Measurements from ENCODE around the gene CNP. TPM values are rescaled to one million over a fixed set of nuclear protein-coding genes. Genes with fewer than 3 reads are reported as not detected.
A peak's percentile ranks its signal among the peaks of the same experiment; 100 is the strongest.

The CNP gene
- total RNA-seq, 1 donor from 2014 or later, result 89.9 TPM

DNA sequence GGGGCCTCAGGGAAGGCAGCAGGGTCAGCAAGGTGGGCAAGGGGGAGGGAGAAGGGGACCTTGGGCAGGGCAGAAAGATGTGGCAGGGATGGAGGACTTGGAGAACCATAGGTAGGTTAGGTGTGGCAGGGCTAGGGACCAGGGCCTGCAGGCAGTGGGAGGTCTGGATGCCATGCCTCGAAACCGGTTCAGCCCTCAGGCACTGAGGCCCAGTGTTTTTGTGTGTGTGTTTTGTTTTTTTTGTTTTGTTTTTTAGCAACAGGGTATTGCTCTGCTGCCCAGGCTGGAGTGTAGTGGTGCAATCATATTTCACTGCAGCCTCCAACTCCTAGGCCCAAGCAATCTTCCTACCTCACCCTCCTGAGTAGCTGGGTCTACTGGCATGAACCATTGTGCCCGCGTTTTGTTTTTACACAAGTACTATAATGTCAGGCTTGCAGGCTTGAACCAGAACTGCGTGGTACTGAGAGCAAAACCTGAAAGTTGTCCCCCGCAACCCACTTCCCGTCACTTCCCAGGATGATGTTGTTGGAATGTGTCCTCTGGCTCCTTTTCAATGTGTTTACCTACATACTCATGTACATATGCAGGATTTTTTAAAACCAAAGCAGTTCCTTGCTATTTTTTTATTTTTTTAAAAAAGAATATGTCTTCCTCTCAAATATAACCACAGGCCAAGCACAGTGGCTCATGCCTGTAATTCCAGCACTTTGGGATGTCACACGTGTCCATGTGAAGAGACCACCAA, 23.8 kb upstream of the CNP start:
- peak; percentile 27 for ATAC-seq

DNA sequence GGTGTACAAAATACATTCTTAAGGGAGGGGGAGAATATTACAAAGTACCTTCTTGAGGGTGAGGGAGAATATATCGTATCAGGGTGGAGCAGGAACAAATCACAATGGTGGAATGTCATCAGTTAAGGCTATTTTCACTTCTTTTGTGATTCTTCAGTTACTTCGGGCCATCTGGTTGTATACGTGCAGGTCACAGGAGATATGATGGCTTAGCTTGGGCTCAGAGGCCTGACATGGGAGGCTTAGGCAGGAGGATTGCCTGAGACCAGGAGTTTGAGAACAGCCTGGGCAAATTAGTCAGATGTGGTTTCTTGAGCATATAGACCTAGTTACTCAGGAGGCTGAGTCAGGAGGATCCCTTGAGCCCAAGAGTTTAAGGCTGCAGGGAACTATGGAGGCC, 23.1 kb upstream of the CNP start:
- no peak for ATAC-seq

DNA sequence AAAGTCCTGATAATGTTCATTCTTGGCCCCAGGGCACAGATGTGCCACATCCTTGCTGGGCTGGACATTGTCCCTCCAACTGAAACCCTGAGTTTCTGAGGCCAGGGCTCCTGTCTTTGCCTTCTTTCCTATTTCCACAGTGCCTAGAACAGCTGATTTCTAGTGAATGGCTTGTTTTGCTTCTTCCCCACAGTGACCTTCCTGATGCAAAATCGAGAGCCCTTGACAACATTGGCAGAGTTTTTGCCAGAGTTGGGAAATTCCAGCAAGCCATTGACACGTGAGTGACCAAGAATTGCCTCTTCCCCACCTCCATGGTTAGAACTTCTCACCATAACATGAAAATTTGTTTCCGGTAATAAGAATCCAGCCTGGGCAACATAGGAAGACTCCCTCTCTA, 21.7 kb upstream of the CNP start:
- no peak for ATAC-seq

DNA sequence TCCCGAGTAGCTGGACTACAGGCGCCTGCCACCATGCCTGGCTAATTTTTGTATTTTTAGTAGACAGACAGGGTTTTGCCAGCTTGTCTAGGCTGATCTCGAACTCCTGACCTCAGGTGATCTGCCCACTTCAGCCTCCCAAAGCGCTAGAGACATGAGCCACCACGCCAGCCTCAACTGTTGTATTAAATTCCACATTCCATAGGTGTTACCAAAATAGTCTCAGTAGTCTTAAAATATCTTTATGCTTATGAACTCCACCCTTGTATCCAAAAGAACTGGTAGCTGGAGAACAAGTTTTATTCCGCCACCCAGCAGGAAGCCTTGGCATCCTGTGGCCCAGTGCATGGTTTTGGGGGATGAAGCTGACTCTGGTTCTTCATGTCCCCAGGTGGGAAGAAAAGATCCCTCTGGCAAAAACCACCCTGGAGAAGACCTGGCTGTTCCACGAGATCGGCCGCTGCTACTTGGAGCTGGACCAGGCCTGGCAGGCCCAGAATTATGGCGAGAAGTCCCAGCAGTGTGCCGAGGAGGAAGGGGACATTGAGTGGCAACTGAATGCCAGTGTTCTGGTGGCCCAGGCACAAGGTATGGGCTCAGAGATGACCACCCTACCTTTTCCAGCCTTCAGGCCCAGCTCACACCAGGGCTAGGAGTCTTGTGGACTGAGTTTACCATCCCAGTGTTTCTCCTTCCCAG, 17.7 kb upstream of the CNP start:
- peak; percentile 17 for ATAC-seq

DNA sequence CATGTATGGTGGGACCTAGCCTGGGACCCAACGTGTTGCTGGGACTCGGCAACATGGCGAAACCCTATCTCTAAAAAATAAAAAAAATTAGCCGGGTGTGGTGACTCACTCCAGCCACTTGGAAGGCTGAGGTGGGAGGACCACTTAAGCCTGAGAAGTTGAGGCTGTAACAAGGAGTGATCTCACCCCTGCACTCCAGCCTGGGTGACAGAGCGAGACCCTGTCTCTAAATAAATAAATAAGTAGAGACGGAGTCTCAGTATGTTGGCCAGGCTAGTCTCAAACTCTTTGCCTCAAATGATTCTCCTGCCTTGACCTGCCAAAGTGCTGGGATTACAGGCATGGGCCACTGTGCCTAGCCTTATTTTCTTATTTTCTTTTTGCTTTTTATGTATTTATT, 10.1 kb upstream of the CNP start:
- no peak for ATAC-seq

DNA sequence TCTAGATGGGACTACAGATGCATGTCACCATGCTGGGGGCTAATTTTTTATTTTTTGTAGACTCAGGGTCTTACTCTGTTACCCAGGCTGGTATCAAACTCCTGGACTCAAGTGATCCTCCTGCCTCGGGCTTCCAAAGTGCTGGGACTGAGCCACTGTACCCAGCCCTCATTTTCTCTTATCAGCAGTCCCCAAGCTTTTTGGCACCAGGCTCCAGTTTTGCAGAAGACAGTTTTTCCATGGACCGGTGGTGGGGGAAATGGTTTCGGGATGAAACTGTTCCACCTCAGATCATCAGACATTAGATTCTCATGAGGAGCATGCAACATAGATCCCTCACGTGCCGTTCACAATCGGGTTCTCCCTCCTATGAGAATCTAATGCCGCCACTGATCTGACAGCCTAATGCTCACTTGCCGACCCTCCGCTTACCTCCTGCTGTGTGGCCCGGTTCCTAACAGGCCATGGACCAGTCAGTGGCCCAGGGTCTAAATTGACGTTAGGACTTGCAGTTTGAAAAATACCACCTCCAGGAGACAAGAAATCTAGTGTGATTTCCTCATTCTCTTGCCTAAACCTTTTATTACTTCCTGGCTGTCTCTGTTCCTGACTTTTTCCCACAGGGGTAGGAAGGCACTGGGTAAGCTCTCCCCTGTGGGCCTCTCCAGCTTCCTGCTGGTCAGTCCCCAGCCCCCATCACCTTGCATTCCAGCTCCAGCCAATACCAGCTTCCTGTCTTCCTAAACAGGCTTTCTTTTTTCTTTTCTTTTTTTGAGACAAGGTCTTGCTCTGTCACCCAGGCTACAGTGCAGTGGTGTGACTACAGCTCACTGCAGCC, 9.3 kb upstream of the CNP start:
- ATAC-seq, result no peak

DNA sequence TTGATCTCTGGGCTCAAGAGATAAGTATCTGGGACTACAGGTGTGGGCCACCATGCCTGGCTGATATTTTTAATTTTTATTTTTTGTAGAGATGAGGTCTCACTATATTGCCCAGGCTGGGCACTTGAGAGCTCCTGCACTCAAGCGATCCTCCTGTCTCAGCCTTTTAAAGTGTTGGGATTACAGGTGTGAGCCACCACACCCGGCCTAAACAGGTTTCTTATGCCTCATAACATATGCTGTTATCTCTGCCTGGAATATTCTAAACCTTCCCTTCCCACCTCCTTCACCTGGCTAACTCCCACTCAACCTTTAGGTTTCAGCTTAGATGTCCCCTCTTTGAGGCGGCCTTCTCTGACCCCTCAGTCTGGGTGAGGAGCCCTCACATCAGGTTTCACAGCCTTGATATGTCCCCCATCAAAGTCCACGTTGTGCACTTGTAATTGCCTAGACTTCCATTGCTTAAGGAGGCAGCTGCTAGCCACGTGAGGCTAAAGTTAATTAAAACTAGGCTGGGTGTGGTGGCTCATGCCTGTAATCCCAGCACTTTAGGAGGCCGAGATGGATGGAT, 8.6 kb upstream of the CNP start:
- no peak for ATAC-seq

DNA sequence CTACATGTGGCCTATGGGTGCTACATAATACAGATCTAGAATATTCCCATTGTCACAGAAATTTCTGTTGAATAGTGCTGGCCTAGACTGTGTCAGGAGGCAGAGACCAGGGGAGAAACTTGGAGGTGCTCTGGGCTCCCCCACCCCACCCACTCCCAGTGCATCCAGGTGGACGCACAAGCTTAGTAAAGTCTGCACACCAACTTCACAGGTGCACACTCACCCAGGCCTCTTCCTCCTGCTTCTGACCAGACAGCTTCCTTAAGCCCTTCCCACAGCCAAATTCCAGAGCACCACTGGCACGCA, 7.6 kb upstream of the CNP start:
- ATAC-seq, result no peak

DNA sequence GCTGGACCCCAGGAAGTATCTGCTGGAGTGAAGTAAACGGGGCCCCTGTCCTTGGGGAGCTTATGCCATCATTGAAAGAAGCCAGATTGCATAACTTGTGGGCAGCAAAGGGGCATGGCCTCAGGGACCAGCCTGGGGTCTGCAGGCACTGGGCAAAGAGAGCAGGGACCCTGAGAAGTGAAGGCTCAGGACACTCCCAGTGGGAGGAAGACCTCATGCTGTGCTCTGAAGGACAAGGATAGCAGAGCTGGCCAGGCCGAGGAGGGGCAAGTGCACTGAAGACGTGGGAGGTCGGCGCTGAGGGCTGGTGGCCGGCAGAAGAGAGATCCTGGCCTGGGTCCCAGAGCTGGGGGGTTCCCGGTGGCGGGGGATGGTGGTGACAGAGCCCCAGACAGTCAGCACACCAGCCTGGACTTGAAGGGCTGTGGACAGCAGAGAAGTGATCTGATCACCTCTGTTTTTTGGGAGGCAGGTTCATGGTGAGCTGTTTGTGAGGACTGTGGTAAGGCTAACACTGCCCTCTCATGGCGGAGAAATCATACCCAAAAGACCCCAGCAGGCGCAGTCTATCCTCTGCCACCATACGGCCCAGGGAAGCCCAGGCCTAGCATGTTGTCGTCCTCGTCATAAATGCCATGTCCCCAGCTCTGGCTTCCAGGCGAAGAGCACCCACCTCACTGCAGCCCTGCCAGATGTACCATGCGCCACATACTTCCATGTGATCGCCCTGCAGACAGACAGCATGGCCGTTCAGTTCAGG, 7.1 kb upstream of the CNP start:
- peak; percentile 23 for ATAC-seq

DNA sequence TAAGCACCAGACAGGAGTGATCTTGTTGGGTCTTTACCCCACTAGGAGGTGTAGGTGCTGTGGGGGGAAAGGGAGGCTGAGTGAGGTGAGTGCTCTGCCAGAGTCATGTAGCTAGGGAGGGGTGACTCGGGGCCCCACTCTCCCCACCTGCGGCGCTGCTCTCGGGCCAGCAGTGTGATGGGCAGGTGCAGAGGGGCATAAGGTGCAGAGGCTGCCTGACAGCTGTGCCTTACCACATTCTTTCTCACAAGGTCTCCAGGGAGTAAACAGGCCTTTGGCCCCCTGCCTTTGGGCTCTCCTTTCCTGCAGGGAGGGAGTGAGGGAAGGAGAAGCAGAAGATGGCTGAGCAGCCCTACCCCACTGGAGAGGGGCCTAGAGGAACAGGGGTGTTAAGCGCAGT, 4.5 kb upstream of the CNP start:
- no peak for ATAC-seq

DNA sequence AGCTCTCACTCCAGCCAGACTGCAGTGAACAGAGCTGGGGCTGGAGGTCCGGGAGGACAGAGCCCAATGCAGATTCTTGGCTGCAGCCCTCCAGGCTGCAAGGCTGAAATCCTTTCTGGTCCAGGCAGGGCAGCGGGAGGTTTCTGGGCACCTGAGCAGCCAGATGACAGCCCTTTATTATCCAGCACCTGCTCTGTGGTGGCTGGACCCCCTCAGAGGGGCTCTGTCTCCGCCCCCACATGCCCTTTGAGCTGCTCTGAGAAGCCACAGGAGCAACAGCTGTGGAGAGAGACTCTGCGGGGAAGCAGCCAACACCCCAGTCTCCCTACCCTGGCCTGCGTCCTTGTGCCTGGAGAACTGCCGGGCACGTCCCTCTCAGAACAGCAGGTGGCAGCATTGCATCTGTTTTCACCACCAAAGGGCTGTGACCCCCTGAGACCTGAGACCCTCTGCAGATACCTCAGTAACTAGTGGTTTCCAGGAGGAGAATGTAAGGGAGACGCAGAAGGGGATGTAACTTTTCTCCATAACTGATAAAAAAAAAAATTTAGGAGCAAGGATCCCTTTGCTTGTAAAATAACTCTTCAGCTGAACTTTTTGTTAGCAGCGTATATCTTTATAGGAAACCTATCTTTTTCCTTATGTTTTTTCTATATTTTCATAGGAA, 3.7 kb upstream of the CNP start:
- no peak for ATAC-seq

DNA sequence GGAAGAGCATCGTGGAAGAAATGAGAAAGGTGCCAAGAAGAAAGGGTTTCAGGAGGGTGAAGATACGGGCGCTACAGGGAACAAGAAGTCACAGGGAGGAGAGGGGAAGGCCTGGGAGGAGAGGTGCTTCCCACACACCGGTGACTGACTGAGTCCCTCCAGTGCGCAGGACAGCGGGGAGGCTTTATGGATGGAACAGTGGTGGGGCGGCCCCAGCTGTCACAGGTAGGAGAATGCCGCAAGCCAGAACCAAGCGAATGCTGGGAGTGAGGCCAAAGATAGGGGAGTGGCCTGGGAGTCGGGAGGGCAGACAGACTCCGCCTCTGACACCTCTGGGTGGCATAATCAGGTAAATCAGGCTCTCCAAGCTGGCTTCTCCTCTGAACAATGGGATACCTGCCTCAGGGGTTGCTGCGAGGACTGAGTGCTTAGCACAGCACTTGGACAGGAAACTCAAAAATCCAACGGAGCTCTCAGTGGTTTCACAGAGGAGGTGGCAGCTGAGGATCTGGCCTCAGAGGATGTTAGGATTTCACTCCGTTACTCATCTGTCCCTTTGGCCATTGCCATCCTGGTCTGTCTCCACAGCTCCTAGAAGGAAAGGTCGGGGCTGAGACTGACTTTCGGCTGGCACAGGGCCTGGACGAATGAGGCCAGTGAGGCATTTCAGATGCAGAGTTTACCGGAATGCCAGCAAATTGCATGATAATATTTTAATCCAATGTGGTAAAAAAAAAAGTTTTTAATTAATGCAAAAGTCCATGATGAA, 717 bp upstream of the CNP start:
- ATAC-seq, result peak; percentile 88

DNA sequence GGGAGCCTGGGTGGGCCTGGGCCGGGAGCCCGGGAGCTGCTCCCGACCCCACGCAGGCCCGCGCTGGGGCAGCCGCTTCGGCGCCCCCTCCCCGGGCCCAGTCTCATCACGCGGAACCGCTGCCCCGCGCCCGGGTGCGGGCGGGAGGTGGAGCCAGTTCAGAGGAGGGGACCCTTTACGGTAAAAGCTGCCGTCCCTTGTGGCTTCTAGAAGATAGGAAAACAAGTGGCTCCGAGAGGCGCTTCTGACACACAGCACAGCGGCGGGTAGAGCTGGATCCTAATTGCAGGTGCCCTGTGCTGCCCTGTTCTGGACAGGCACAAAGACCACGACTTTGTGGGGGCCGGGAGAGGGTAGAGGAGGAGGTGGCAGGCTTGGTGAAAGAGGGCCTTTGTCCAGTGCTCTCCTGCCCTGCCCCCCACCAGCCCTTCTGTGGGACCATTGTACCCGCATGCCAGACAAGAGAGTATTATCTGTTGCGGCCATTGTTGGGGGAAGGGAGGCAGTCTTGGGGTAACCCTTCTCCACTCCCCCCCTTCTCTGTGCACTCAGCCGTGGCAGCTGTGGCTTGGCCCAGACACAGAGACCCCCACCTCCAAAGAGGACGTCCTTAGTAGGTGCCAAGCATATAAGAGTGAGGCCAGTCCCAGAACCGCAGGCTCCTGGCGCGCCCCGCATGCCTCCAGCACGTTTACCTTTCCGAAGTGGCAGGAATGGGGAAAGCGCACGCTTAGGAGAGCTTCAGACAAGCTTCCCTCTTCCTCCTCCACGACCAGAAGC, 736 bp downstream of the CNP start:
- peak; percentile 0 for ATAC-seq

DNA sequence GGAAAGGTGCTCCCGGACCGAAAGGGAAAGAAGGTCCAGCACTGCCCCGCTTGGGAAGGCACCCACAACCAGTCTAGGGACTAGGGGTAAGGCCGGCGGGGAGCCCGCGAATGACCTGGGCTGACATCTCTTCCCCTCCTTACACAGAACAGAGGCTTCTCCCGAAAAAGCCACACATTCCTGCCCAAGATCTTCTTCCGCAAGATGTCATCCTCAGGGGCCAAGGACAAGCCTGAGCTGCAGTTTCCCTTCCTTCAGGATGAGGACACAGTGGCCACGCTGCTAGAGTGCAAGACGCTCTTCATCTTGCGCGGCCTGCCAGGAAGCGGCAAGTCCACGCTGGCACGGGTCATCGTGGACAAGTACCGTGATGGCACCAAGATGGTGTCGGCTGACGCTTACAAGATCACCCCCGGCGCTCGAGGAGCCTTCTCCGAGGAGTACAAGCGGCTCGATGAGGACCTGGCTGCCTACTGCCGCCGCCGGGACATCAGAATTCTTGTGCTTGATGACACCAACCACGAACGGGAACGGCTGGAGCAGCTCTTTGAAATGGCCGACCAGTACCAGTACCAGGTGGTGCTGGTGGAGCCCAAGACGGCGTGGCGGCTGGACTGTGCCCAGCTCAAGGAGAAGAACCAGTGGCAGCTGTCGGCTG, 1.5 kb downstream of the CNP start:
- no peak for ATAC-seq

DNA sequence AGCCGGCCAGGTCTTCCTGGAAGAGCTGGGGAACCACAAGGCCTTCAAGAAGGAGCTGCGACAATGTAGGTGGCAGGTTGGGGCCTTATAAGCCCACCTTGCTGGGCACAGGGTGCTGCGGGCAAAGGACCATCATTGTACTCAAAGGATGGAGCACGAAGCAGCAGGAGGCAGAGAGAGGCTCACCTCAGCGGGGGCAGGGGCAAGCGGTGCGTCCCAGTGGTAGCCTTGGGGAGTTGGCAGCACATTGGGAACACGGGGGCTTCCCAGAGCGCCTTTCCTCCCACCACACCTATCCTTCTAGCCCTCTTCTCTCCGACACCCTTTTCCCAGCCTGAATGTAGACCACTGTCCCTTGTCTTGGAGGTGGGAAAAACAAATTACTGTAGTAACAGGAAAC, 2.1 kb downstream of the CNP start:
- ATAC-seq, result no peak

DNA sequence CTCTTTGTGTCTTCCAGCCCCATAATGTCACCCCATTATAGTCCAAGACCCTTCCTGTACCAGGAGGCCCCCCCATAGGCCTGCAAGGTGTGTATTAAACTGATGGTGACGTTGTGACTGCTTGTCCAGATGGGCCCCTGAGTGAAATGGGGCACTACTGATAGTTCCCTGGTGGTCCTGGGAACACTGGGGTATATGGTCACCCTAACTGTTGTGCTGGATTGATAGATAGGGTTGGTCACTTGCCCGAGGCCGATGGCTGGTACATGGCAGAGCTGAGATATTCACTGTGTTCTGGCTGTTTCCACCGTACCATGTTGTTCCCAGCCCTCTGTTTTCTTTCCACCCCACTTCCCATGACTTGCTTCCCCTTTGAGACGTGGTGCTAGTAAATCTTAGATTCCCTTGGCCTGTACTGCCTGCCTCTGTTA, 4.3 kb downstream of the CNP start:
- no peak for ATAC-seq

DNA sequence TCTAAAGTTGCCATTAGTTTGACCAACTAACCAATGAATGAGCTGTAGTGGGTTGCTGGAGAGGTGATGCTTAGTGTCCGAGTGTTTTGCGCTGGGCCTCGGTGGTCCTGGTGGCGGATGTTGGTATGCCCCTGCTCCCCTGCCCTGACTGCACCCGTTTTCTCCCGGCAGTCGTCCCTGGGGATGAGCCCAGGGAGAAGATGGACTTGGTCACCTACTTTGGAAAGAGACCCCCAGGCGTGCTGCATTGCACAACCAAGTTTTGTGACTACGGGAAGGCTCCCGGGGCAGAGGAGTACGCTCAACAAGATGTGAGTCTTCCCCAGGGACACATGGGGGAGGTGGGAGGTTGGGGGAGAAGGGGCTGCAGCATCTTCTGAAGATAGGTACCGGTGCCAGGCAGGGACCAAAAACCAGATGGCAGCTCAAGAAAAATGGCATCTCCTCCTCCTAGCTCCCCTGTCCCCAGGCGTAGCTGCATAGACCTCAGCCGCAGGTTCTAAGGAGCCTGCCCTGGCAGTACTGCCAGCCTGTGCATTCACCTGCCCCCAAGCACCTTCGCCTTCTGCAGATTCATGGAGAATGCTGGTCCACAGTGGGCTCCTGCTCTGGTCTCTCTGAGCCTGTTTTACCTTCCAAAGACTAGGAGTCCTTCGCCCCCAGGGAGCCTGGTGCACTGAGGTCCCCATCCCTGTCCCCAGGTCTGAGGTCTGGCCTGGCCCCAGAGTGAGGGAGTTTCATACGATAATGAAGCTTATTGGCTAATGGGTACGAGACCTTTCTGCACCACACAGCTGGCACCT, 5.3 kb downstream of the CNP start:
- no peak for ATAC-seq

DNA sequence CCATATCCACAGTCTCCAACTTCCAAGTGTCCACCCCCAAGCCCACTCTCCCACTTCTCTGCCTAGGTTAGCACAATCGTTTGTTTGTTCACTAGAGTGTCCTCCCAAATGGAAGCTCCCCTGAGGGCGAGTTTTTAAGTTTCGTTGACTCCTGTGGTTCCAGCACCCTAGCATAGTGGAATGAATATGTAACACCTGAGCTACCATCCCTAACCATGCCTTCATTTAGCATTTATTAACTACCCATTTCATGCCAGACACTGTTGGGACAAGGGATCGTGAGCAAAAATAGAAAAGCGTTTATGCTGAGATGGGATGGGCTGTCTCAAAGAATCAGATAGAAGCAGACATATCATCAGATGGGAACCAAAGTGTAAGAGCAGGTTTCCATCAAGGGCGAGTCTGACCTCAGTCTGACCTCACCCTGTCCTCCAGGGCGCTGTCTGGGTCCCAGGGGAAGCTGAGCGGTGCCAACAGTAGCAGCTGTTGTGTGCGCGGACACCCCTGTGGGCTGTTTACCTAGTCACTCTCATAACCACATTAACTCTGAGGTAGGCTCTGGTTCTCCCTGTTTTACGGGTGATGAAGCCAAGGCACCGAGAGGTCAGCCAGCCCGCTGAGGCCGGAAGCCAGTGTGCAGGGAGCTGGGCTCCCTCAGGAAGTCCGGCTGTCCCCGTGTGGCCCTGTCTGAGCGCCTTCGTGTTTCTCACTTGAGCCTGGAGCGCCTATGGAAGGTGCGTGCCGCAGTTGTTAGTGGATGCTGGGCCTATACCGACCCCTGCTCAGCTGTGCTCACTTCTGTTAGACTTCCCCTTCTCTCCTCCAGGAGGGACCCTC, 6.2 kb downstream of the CNP start:
- ATAC-seq, result peak; percentile 72

Data from esophagus mucosa (tissue), 1 donor.